Activated CD8-positive, alpha-beta T cell treated with anti-CD3 and anti-CD28 coated beads, Interleukin-2, amount 10 ng/mL, durations not matched to agents 7 days and 5 days (primary cell): ENCODE measurements around the gene MRPS11. TPM values are rescaled to one million over a fixed set of nuclear protein-coding genes. Genes with fewer than 3 reads are reported as not detected.
A peak's percentile ranks its signal among the peaks of the same experiment; 100 is the strongest.
"Not testable (repeated sequence)": the region's sequence is repeated elsewhere in the genome, so short reads cannot be mapped to it uniquely, and the experiment has no call there.

Source experiments
- ATAC-seq: fragments of 150-1000 bp; cut with Tn5 transposase; one replicate; pipeline ENCODE4 v1.10.0; 2021; ENCODE audit warnings: moderate library complexity
- CTCF ChIA-PET: fragments of 350-600 bp; sonication (Branson Sonifier 250); formaldehyde crosslinking; loops from one replicate; lab custom pipeline; 2021; ENCODE audit warnings: antibody characterized with exemption; lab: Charles Lee
- POLR2A ChIA-PET: fragments of 350-600 bp; sonication (Branson Sonifier 250); formaldehyde crosslinking; loops from one replicate; lab custom pipeline; 2021; ENCODE audit warnings: antibody characterized with exemption; lab: Charles Lee
- DNase-seq: peaks from one replicate; pipeline ENCODE4 v3.0.0-alpha.2; 2020
- H3K27ac Mint-ChIP-seq: one replicate; pipeline ENCODE4 v1.8.0; 2021; ENCODE audit warnings: mild to moderate bottlenecking, mixed read lengths
- H3K27me3 Mint-ChIP-seq: one replicate; pipeline ENCODE4 v1.8.0; 2021; ENCODE audit warnings: low read depth, mixed read lengths
- H3K36me3 Mint-ChIP-seq: one replicate; pipeline ENCODE4 v1.8.0; 2021; ENCODE audit warnings: low read depth, mixed read lengths
- H3K4me1 Mint-ChIP-seq: one replicate; pipeline ENCODE4 v1.8.0; 2021; ENCODE audit warnings: low read depth, mixed read lengths
- H3K4me3 Mint-ChIP-seq: one replicate; pipeline ENCODE4 v1.8.0; 2021; ENCODE audit warnings: mild to moderate bottlenecking, mixed read lengths
- H3K9me3 Mint-ChIP-seq: one replicate; pipeline ENCODE4 v1.8.0; 2022; ENCODE audit warnings: mixed read lengths; ENCODE audit not compliant: insufficient read depth
- total RNA-seq, 2 experiments: library from RNA; stranded (reverse); gene quantifications; one replicate each; pipeline ENCODE4 v1.2.3, GENCODE V29; 2021

Gene MRPS11
- total RNA-seq, 2 experiments from 2014 or later = 63.8 to 69.8 TPM

DNA sequence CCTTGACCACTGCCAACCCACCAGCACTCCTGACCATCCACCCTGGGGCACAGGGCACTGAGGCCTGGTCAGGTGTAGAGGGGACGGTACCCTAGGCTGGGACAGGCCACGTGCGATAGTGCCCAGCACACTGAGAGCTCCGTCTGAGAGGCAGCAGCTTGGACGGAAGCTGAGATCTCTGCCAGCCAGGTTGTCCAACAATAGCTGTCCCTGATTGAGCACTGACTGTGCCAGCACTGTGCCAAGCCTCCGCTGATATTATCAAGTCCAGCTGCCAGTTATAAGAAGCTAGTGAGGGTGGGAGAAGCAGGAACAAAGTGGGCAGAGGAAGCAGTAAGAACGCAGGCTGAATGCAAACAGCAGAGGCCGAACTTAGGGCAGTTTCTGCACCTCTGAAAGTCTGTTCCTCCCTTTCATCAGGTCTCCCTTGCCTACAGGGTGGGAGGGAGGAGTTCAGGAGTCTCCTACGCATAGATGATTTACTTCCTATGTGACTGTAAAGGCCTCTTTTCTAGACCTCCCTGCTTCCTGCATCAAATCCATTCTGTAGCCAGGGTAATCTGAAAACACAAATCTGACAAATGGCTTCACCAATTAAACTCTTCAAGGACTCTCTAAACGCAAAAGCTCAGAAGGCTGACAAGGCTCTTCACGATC, 29.7 kb downstream of the MRPS11 start:
- Mint-ChIP-seq H3K4me3 (no peak overlapping the region), H3K9me3 (no peaks in the 10 kb centered on the region), H3K27me3 (no peaks in the 10 kb centered on the region), H3K27ac (peak overlapping the region; percentile 6), H3K36me3 (no peaks in the 10 kb centered on the region), H3K4me1 (no peaks in the 10 kb centered on the region)
- ATAC-seq (no peak), DNase-seq (no peak)
- POLR2A ChIA-PET = no interaction called here
- CTCF ChIA-PET = no interaction called here

DNA sequence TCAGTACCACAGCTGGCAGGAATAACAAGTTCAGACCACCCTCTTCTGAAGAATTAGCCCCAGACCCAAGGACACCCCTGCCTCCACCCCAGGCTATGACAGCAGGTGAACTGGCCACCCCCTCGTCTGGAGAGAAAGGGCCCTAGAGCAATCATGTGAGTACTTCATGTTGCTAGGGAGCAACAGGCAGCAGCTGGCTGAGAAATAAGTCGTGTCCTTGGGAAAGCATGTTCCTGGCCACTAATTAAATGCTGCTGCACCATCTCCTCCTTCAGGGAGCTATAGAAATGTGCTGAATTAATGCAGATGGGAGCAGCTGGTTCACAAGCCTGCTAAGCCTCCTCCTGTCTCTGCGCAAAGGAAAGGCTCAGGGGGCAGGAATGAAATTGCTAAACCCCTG, 31.5 kb downstream of the MRPS11 start:
- no peaks in the 10 kb centered on the region for H3K4me1 Mint-ChIP-seq
- H3K27ac Mint-ChIP-seq = no peak overlapping the region
- POLR2A ChIA-PET = no interaction called here
- DNase-seq (no peak), ATAC-seq (no peak)
- no peaks in the 10 kb centered on the region for H3K27me3 Mint-ChIP-seq
- no peaks in the 10 kb centered on the region for H3K9me3 Mint-ChIP-seq
- CTCF ChIA-PET = no interaction called here
- no peak overlapping the region for H3K4me3 Mint-ChIP-seq
- H3K36me3 Mint-ChIP-seq = no peaks in the 10 kb centered on the region

- ATAC-seq (no peak), DNase-seq (no peak)
- ChIA-PET CTCF (no interaction called here), POLR2A (no interaction called here)
- Mint-ChIP-seq H3K9me3 (no peaks in the 10 kb centered on the region), H3K36me3 (no peaks in the 10 kb centered on the region), H3K27ac (no peak overlapping the region), H3K4me3 (no peak overlapping the region), H3K27me3 (no peaks in the 10 kb centered on the region), H3K4me1 (no peaks in the 10 kb centered on the region)
These were observed 36.9 kb downstream of the MRPS11 start for GRCh38 chr15:88504445-88504844.

DNA sequence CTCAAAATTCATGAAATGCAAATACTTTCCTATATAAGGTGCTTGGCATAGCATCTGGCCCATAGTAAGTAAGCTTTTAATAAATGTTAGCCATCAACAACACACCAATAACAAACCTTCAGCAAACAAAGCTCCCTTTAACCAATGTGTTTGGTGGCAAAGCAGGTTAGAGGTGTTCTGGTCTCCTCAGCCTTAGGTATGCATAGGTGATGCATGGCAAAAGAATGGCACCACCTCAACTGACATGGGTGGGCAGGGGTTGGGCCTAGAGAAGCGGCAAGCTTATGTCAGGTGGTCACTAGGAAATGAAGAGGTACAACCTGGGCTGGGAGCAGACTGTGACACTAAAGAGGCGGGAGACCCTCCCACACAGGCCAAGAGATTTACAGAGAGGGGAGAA, 38.2 kb downstream of the MRPS11 start:
- no peaks in the 10 kb centered on the region for H3K27me3 Mint-ChIP-seq
- DNase-seq (no peak), ATAC-seq (no peak)
- no peak overlapping the region for H3K4me3 Mint-ChIP-seq
- CTCF ChIA-PET = no interaction called here
- POLR2A ChIA-PET = no interaction called here
- no peak overlapping the region for H3K27ac Mint-ChIP-seq
- H3K9me3 Mint-ChIP-seq = no peaks in the 10 kb centered on the region
- H3K4me1 Mint-ChIP-seq = peaks cover 5% of the 10 kb centered on the region
- H3K36me3 Mint-ChIP-seq = no peaks in the 10 kb centered on the region

DNA sequence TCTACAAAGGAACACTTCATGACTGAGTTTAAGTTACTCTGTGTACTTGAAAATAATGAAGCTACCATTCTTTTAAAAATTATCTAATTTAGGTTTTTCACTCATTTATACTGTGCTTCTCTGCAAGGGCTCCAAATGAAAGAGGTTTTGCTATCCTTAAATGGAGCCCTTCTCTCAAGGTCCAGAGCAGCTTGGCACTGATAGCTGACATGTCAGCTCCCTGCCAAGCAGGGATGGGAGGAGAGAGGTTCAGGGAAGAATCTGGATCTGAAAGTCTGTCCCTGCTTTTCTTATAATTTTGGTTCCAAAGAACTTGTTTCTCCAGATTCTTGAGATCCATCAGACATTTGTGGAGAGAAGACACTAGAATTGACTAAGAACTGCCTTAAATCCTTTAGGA, 39.1 kb downstream of the MRPS11 start:
- Mint-ChIP-seq H3K27me3 (no peaks in the 10 kb centered on the region), H3K9me3 (no peaks in the 10 kb centered on the region), H3K27ac (no peak overlapping the region), H3K4me1 (peaks cover 5% of the 10 kb centered on the region), H3K36me3 (no peaks in the 10 kb centered on the region), H3K4me3 (no peak overlapping the region)
- ChIA-PET POLR2A (no interaction called here), CTCF (interaction anchor here (0.7 kb wide), 1 partner anchor 30 kb away, joined by 3 read pairs; no protein-coding TSS in a partner anchor)
- DNase-seq (no peak), ATAC-seq (no peak)

DNA sequence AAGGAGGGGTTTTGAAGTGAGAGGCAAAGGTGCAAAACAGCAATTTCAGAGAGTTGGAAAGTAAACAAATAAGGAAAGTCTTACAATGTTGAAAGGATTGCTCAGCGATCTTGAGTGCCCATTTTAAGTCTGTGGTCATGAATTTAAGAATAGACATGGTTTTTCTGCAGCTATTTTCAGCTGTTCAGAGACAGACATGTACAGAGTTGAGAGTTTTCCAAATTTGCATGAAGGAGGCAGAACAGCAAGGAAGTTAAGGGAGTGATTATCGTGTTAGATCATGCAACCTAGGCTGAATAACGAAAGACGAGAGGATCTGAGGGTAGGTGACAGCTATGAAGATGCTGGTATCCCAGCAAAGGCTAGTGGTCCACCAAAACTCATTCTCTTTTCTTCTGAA, 41.8 kb downstream of the MRPS11 start:
- Mint-ChIP-seq H3K9me3 (no peaks in the 10 kb centered on the region), H3K36me3 (no peaks in the 10 kb centered on the region), H3K4me1 (peaks cover 5% of the 10 kb centered on the region), H3K27ac (no peak overlapping the region), H3K27me3 (no peaks in the 10 kb centered on the region), H3K4me3 (no peak overlapping the region)
- no peak for ATAC-seq
- ChIA-PET POLR2A (no interaction called here), CTCF (no interaction called here)
- no peak for DNase-seq

DNA sequence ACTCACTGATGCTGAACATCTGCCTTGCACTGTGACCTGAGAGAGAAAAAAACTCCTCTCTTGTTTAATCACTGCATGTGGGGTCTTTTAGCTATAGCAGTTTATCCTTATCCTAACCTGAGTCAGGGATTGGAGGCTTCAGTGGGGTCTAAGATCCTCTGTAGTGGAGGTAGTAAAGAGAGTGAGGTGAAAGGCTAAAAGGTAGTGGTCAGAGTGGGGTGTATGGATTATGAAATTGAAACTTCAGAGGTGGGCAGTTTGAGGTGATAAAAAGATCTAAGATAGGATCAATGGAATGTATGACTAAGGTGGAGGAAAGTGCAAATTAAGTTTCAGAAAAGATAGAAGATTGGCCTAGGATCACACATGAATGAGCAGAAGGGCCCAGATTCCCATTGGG, 42.5 kb downstream of the MRPS11 start:
- no peak for DNase-seq
- Mint-ChIP-seq H3K9me3 (no peaks in the 10 kb centered on the region), H3K4me1 (peaks cover 5% of the 10 kb centered on the region), H3K4me3 (no peak overlapping the region), H3K27ac (no peak overlapping the region), H3K27me3 (no peaks in the 10 kb centered on the region), H3K36me3 (no peaks in the 10 kb centered on the region)
- POLR2A ChIA-PET = no interaction called here
- CTCF ChIA-PET = no interaction called here
- no peak for ATAC-seq

DNA sequence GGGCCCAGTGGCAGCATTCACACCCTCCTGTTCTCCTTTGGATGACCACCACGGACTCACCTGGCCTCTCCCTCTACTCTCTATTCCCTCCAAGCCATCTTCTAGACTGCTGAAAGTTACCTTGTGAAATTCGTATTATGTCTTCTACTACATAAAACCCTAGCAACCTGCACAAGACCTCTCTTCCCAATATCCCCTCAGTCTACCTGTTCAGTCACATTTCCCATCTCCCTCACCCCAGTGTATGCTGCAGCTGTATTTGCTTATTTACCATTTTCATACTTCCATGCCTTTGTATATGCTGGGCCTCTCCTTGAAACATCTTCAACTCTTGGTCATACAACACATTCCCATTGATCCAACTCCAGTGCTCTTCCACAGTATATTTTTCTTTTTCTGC, 43.7 kb downstream of the MRPS11 start:
- Mint-ChIP-seq H3K9me3 (no peaks in the 10 kb centered on the region), H3K36me3 (no peaks in the 10 kb centered on the region), H3K4me1 (peaks cover 5% of the 10 kb centered on the region), H3K27me3 (no peaks in the 10 kb centered on the region), H3K4me3 (no peak overlapping the region), H3K27ac (no peak overlapping the region)
- DNase-seq (no peak), ATAC-seq (no peak)
- ChIA-PET POLR2A (no interaction called here), CTCF (no interaction called here)

DNA sequence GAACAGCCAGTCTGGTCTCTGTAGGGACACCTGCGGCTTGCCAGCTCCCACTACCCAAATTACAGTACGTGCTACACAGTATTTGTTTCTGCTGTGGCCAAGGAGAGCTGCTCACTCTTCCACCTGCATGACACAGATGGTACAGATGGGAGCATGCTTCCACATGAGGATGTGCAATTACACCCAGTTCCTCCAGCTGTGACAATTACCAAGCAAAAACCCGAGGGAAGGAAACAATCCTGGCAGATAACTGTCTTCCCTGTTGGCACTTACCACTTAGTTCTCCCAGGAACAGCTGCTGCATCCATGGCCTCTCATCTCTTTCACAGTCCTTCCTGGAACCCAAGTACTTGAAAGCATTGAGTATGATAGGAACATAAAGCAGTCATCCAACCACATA, 44.6 kb downstream of the MRPS11 start:
- peaks cover 5% of the 10 kb centered on the region for H3K4me1 Mint-ChIP-seq
- no peak for ATAC-seq
- H3K9me3 Mint-ChIP-seq = no peaks in the 10 kb centered on the region
- POLR2A ChIA-PET = no interaction called here
- H3K4me3 Mint-ChIP-seq = no peak overlapping the region
- CTCF ChIA-PET = interaction anchor here (1.1 kb wide), 1 partner anchor 10 kb away, joined by 3 read pairs; no protein-coding TSS in a partner anchor
- H3K36me3 Mint-ChIP-seq = no peaks in the 10 kb centered on the region
- no peak overlapping the region for H3K27ac Mint-ChIP-seq
- no peak for DNase-seq
- no peaks in the 10 kb centered on the region for H3K27me3 Mint-ChIP-seq

- ChIA-PET CTCF (interaction anchor here (1.1 kb wide), 1 partner anchor 10 kb away, joined by 3 read pairs; no protein-coding TSS in a partner anchor), POLR2A (no interaction called here)
- no peaks in the 10 kb centered on the region for H3K9me3 Mint-ChIP-seq
- ATAC-seq = no peak
- peaks cover 5% of the 10 kb centered on the region for H3K4me1 Mint-ChIP-seq
- no peak overlapping the region for H3K27ac Mint-ChIP-seq
- H3K27me3 Mint-ChIP-seq = no peaks in the 10 kb centered on the region
- H3K36me3 Mint-ChIP-seq = no peaks in the 10 kb centered on the region
- no peak overlapping the region for H3K4me3 Mint-ChIP-seq
- DNase-seq = no peak
These were observed 45.1 kb downstream of the MRPS11 start for GRCh38 chr15:88512601-88513000.

DNA sequence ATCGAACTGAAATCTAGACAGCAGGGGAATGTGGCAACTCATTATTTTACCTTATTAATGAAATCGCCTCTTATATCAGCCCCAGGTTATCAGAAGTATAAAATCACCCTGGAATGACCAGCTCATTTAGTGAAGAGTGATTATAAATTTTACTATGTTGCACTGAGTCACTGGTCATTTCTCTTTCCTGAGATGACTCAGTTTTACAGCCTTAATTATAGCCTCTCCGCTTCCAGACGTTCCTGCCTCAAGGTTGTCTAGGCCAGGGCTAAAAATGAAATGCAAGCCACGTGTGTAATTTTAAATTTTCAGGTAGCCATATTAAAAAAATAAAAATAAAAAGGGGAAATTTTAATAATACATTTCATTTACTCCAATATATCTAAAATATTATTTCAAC, 45.7 kb downstream of the MRPS11 start:
- ChIA-PET POLR2A (no interaction called here), CTCF (interaction anchor here (1.1 kb wide), 1 partner anchor 9 kb away, joined by 3 read pairs; no protein-coding TSS in a partner anchor)
- DNase-seq = no peak
- no peak for ATAC-seq
- Mint-ChIP-seq H3K36me3 (no peaks in the 10 kb centered on the region), H3K27ac (no peak overlapping the region), H3K9me3 (no peaks in the 10 kb centered on the region), H3K4me1 (peaks cover 5% of the 10 kb centered on the region), H3K4me3 (no peak overlapping the region), H3K27me3 (no peaks in the 10 kb centered on the region)

DNA sequence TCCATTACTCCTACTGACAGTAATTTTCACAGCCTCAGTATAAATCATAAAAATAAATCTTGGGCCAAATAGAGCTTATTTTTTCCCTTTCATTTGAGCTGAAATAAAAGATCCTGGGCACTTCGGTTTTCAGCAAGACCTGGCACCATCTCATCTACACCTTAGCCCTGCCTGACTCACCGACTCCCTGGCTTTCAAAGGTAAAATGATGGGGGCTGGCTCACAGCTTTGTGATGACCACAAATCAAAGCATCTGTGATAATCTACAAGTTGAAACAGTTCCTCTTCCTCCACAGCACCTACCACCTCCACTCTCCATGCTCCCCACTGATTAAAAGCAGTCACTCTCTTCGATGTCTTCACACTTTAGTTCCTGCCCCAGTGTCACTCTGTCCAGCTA, 51.4 kb downstream of the MRPS11 start:
- CTCF ChIA-PET = no interaction called here
- ATAC-seq (no peak), DNase-seq (no peak)
- Mint-ChIP-seq H3K36me3 (no peaks in the 10 kb centered on the region), H3K27me3 (no peaks in the 10 kb centered on the region), H3K9me3 (no peaks in the 10 kb centered on the region), H3K4me1 (no peaks in the 10 kb centered on the region), H3K27ac (no peak overlapping the region), H3K4me3 (no peak overlapping the region)
- POLR2A ChIA-PET = no interaction called here

DNA sequence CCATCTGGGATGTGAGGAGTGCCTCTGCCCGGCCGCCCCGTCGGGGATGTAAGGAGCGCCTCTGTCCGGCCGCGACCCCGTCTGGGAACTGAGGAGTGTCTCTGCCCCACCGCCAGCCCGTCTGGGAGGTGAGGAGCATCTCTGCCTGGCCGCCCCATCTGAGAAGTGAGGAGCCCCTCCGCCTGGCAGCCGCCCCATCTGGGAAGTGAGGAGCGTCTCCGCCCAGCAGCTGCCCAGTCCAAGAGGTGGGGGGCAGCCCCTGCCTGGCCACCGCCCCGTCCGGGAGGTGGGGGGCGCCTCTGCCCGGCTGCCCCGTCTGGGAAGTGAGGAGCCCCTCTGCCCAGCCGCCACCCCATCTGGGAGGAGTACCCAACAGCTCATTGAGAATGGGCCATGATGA, 56.6 kb downstream of the MRPS11 start:
- H3K36me3 Mint-ChIP-seq, H3K9me3 Mint-ChIP-seq, DNase-seq, H3K4me3 Mint-ChIP-seq, POLR2A ChIA-PET, ATAC-seq, CTCF ChIA-PET, H3K4me1 Mint-ChIP-seq, H3K27me3 Mint-ChIP-seq, H3K27ac Mint-ChIP-seq: not testable (repeated sequence)
